ENCODE results near the gene KAT5.
"Not testable (repeated sequence)": the region's sequence is repeated elsewhere in the genome, so short reads cannot be mapped to it uniquely, and the experiment has no call there.

DNA sequence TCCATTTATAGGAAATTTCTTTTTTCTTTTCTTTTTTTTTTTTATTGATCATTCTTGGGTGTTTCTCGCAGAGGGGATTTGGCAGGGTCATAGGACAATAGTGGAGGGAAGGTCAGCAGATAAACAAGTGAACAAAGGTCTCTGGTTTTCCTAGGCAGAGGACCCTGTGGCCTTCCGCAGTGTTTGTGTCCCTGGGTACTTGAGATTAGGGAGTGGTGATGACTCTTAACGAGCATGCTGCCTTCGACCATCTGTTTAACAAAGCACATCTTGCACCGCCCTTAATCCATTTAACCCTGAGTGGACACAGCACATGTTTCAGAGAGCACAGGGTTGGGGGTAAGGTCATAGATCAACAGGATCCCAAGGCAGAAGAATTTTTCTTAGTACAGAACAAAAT is 50.1 kb downstream of the KAT5 start:
- TF ChIP-seq, protein P1, sequence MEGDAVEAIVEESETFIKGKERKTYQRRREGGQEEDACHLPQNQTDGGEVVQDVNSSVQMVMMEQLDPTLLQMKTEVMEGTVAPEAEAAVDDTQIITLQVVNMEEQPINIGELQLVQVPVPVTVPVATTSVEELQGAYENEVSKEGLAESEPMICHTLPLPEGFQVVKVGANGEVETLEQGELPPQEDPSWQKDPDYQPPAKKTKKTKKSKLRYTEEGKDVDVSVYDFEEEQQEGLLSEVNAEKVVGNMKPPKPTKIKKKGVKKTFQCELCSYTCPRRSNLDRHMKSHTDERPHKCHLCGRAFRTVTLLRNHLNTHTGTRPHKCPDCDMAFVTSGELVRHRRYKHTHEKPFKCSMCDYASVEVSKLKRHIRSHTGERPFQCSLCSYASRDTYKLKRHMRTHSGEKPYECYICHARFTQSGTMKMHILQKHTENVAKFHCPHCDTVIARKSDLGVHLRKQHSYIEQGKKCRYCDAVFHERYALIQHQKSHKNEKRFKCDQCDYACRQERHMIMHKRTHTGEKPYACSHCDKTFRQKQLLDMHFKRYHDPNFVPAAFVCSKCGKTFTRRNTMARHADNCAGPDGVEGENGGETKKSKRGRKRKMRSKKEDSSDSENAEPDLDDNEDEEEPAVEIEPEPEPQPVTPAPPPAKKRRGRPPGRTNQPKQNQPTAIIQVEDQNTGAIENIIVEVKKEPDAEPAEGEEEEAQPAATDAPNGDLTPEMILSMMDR (conservative IDR thresholded peaks at IDR 0.05; ENCODE audit: low read depth, low read length), result not testable (repeated sequence)
- not testable (repeated sequence) for TF ChIP-seq SMC3 (IDR thresholded peaks at IDR 0.05; ENCODE audit: low read depth, low read length)
